ENCODE measurements around the gene INPP5A.

The INPP5A gene

DNA sequence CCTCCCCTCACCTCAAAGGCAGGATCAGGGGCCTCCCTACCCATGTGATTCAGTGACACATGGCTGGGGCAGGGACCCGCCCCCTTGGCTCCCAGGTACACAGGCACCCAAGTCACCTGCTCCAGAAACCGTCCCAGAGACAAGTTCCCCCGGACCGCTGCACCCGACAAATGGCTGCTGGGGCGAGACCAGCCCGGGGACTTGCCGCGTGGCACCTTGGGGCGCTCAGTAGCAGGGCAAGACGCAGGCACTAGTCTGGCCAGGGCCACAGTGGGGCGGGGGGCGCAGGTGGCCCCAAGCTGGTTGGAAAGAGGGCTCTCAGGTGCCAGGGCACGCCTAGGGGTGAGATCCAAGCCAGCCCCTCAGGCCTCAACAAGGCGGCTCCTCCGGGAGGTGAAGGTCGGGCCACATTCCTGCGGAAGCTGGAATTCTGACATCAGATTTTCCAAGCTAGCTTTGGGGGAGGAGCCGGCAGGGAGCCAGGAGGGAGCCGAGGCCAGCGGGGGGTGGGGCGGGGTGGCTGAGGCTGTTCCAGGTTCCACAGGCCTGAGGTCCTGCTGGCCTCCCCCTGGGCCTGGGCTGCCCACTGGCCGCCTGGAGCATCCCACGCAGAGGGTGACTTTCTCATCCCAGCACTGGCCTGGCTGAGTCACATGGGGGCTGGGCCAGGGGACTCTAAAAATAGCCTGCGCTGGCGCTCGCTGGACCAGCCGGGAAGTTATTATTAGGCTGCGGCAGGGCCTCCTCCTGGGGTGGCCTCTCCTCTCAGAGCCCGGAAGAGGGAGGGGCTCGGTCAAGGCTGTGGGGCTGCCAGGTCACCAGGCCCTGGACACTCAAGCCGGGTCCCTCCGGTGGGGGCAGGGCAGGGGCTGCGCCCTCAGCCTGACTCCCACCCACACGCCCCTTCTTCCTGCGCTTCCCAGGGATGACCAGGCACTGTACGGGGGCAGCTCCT, 20.5 kb upstream of the INPP5A start:
- no peak overlapping the region for H4K8ac ChIP-seq (ENCODE audit: low read depth, low read length)
- no CpG with 5 or more reads among the region's 37 CpGs for WGBS (ENCODE audit: extremely low coverage, insufficient coverage, low lambda C conversion rate)
- no peak overlapping the region for H2BK120ac ChIP-seq (ENCODE audit: low read depth, low read length)
- peak; percentile 97 for DNase-seq
- H3K9ac ChIP-seq (ENCODE audit: low read length) = peak overlapping the region; percentile 29
- H3K79me2 ChIP-seq (ENCODE audit: control insufficient read depth, insufficient read depth, low read length) = no peaks in the 10 kb centered on the region
- H3K4me3 ChIP-seq (ENCODE audit: low read length) = no peak overlapping the region
- H2BK5ac ChIP-seq (ENCODE audit: low read length) = no peak overlapping the region
- H3K27me3 ChIP-seq (ENCODE audit: insufficient read depth, low read length, poor library complexity) = no peaks in the 10 kb centered on the region
- no peak overlapping the region for H3K4ac ChIP-seq (ENCODE audit: low read depth, low read length)
- no peak overlapping the region for H2BK15ac ChIP-seq (replicated peaks; ENCODE audit: low read depth)
- H3K27ac ChIP-seq (ENCODE audit: low read depth, low read length) = no peak overlapping the region
- peak overlapping the region; percentile 72 for H3K56ac ChIP-seq (ENCODE audit: low read length)
- H3K18ac ChIP-seq (ENCODE audit: low read length) = peak overlapping the region; percentile 29
- H3K79me1 ChIP-seq (ENCODE audit: low read length) = no peaks in the 10 kb centered on the region
- H2AK5ac ChIP-seq (ENCODE audit: low read length) = no peak overlapping the region
- no peaks in the 10 kb centered on the region for H3K36me3 ChIP-seq (ENCODE audit: control insufficient read depth, insufficient read depth, low read length)
- peaks cover 8% of the 10 kb centered on the region for H3K4me1 ChIP-seq (ENCODE audit: control insufficient read depth, low read depth, low read length)
- peak overlapping the region; percentile 46 for H3K4me2 ChIP-seq (ENCODE audit: low read length)
- H4K5ac ChIP-seq (ENCODE audit: low read length) = no peak overlapping the region
- H3K23ac ChIP-seq (ENCODE audit: low read length) = peak overlapping the region; percentile 97

DNA sequence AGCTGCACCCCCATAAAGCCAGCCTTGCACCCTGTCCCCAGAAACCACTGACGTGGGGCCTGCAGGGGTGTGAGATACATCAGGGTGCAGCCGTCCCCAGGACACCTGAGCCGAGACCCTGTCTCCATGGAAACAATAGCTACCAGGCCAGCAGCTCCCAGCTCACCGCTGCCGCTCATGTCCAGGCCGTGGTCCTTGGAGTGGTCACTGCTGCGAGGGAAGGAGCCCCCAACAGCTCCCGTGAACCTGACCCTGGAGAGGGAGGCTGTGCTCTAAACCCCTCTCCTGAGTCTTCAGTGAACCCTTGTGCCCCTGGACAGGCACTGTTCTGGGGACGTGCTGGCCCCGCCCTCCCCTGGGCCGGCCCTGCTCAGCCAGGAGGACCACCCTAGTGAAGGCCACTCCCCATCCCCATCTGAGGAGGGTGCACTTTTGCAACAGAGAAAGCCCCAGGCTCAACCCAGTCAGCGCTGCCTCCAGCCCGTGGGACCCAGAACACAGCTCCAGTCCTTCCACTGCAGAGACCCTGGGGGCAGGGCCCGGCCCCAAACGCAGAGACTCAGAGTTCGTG, 19.6 kb upstream of the INPP5A start:
- Histone ChIP-seq H3K56ac (ENCODE audit: low read length) (peak overlapping the region; percentile 57), H3K4me2 (ENCODE audit: low read length) (peak overlapping the region; percentile 79), H2BK15ac (replicated peaks; ENCODE audit: low read depth) (no peak overlapping the region), H2BK120ac (ENCODE audit: low read depth, low read length) (no peak overlapping the region), H3K18ac (ENCODE audit: low read length) (peak overlapping the region; percentile 29), H4K5ac (ENCODE audit: low read length) (no peak overlapping the region), H3K4me3 (ENCODE audit: low read length) (no peak overlapping the region), H2AK5ac (ENCODE audit: low read length) (no peak overlapping the region), H3K4me1 (ENCODE audit: control insufficient read depth, low read depth, low read length) (peaks cover 8% of the 10 kb centered on the region), H3K79me2 (ENCODE audit: control insufficient read depth, insufficient read depth, low read length) (no peaks in the 10 kb centered on the region), H3K9ac (ENCODE audit: low read length) (no peak overlapping the region), H4K8ac (ENCODE audit: low read depth, low read length) (no peak overlapping the region), H2BK5ac (ENCODE audit: low read length) (no peak overlapping the region), H3K27ac (ENCODE audit: low read depth, low read length) (no peak overlapping the region), H3K4ac (ENCODE audit: low read depth, low read length) (no peak overlapping the region), H3K36me3 (ENCODE audit: control insufficient read depth, insufficient read depth, low read length) (no peaks in the 10 kb centered on the region), H3K23ac (ENCODE audit: low read length) (no peak overlapping the region), H3K27me3 (ENCODE audit: insufficient read depth, low read length, poor library complexity) (no peaks in the 10 kb centered on the region), H3K79me1 (ENCODE audit: low read length) (no peaks in the 10 kb centered on the region)
- DNase-seq = peak; percentile 45
- no CpG with 5 or more reads among the region's 16 CpGs for WGBS (ENCODE audit: extremely low coverage, insufficient coverage, low lambda C conversion rate)

DNA sequence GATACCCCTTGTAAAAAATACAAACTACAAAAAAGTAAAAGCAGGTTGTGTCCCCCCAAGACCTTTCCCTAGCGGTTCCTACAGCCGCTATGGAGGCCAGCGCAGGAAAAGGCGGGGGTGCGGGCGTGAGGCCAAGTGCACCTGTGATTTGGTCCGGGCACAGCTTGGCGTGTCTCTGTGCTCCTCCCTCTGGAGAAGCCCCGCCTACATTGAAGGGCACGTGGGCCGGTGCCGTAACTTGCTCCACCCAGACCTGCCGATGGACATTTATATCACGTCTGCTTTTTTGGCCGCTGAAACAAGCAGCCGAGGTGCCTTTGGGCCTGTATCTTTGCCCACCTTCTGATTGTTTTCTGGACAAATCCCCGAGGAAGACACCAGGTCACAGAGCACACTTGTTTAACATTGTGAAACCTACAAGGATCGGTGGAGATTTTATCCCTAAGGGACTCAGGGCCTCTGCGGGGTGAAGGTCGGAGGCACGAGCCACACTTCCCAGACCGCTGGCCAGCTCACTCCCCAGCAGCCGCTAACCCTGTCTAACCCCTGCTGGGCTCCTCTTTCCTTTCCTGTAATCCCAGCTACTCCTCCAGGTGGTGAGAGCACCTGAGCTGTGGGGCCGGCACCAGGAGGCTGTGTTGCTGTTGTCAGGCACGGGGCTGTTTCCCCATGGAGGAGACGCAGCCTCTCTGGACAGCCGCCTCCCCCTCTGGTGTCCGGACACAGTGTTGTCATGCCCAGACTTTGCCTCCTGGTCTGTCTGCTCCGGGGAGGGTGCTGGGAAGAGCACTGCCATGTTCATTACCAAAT, 18.8 kb upstream of the INPP5A start:
- Histone ChIP-seq H3K4ac (ENCODE audit: low read depth, low read length) (no peak overlapping the region), H3K4me2 (ENCODE audit: low read length) (peak overlapping the region; percentile 79), H3K79me2 (ENCODE audit: control insufficient read depth, insufficient read depth, low read length) (no peaks in the 10 kb centered on the region), H3K79me1 (ENCODE audit: low read length) (no peaks in the 10 kb centered on the region), H3K56ac (ENCODE audit: low read length) (peak overlapping the region; percentile 65), H3K27ac (ENCODE audit: low read depth, low read length) (no peak overlapping the region), H3K4me3 (ENCODE audit: low read length) (peak overlapping the region; percentile 33), H3K27me3 (ENCODE audit: insufficient read depth, low read length, poor library complexity) (no peaks in the 10 kb centered on the region), H3K36me3 (ENCODE audit: control insufficient read depth, insufficient read depth, low read length) (no peaks in the 10 kb centered on the region), H2BK120ac (ENCODE audit: low read depth, low read length) (no peak overlapping the region), H4K8ac (ENCODE audit: low read depth, low read length) (no peak overlapping the region), H3K4me1 (ENCODE audit: control insufficient read depth, low read depth, low read length) (peaks cover 8% of the 10 kb centered on the region), H3K18ac (ENCODE audit: low read length) (no peak overlapping the region), H2BK5ac (ENCODE audit: low read length) (no peak overlapping the region), H2BK15ac (replicated peaks; ENCODE audit: low read depth) (no peak overlapping the region), H3K23ac (ENCODE audit: low read length) (no peak overlapping the region), H2AK5ac (ENCODE audit: low read length) (no peak overlapping the region), H3K9ac (ENCODE audit: low read length) (peak overlapping the region; percentile 57), H4K5ac (ENCODE audit: low read length) (no peak overlapping the region)
- DNase-seq = peak; percentile 90
- no CpG with 5 or more reads among the region's 29 CpGs for WGBS (ENCODE audit: extremely low coverage, insufficient coverage, low lambda C conversion rate)

DNA sequence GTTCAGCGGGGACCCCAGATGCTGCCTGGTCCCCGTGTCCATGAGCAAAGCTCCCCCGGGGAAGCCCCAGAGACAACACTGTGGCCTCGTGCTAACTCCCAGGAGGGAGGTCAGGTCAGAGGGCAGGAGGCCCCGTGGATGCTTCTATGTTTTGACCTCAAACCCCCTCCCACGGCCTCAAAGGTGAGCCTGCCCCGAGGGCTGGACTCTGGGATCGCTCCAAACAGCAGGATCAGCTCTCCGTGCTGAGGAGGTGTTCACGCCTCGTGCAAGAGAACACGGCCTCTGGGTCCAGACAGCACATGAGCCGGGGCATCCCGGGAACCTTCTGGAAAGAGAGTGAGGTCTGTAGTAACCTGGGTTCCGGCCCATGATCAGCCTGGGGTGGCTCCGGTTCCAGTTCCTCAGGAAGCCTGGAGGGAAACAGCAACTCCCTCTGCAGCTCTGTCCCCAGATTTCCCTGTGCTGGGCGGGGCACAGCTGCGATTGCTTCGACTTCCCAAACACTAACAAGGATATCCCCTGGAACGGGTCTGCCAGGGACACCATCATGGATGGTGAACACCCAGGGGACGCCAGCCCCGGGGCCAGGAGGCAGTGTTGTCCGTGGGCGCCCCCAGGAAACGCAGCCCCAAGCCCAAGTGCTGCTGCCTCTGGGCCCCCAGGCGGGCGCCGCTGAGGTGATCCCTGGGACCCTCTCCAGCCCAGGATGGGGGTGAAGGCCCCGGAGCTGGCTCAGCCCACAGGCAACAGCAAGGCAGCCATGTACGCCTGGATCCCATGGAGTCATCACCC, 18.0 kb upstream of the INPP5A start:
- Histone ChIP-seq H3K4me3 (ENCODE audit: low read length) (no peak overlapping the region), H3K79me1 (ENCODE audit: low read length) (no peaks in the 10 kb centered on the region), H3K4me2 (ENCODE audit: low read length) (peak overlapping the region; percentile 79), H4K5ac (ENCODE audit: low read length) (no peak overlapping the region), H3K4ac (ENCODE audit: low read depth, low read length) (no peak overlapping the region), H3K4me1 (ENCODE audit: control insufficient read depth, low read depth, low read length) (peaks cover 8% of the 10 kb centered on the region), H3K56ac (ENCODE audit: low read length) (peak overlapping the region; percentile 65), H3K79me2 (ENCODE audit: control insufficient read depth, insufficient read depth, low read length) (no peaks in the 10 kb centered on the region), H4K8ac (ENCODE audit: low read depth, low read length) (no peak overlapping the region), H2BK5ac (ENCODE audit: low read length) (no peak overlapping the region), H3K36me3 (ENCODE audit: control insufficient read depth, insufficient read depth, low read length) (no peaks in the 10 kb centered on the region), H2AK5ac (ENCODE audit: low read length) (no peak overlapping the region), H3K18ac (ENCODE audit: low read length) (no peak overlapping the region), H3K27me3 (ENCODE audit: insufficient read depth, low read length, poor library complexity) (no peaks in the 10 kb centered on the region), H2BK15ac (replicated peaks; ENCODE audit: low read depth) (no peak overlapping the region), H2BK120ac (ENCODE audit: low read depth, low read length) (no peak overlapping the region), H3K27ac (ENCODE audit: low read depth, low read length) (no peak overlapping the region), H3K23ac (ENCODE audit: low read length) (no peak overlapping the region), H3K9ac (ENCODE audit: low read length) (peak overlapping the region; percentile 57)
- WGBS (ENCODE audit: extremely low coverage, insufficient coverage, low lambda C conversion rate) = no CpG with 5 or more reads among the region's 30 CpGs
- DNase-seq = peak; percentile 14

DNA sequence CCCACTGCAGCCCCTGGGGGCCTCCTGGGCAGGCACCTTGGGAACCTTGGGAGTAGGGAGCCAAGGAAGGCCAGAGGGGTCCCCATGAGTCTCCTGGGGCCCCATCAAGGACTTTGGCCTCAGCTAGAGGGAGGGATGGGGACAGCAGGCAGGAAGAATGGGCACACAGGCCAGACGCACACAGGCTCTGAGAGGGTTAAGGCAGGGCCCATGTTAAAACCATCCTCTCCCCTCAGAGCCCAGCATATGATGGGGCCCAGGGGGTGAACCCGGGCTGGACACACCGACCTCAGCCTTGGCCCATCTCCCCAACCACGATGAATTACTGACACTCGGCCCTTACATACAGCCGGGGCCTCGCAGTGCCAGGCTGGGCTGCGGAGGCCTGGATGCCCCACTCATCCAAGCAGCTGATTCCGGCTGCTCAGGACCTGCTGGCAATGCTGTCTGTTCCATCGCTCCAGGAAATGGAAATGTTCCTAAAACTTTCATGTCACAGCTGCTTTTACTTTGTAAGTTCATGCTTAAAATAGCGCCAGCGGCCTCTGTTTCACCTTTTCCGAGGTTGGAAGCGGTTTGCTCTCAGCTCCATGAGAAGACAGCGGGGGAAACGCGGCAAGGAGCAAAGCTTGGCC, 17.3 kb upstream of the INPP5A start:
- no peak overlapping the region for H2BK5ac ChIP-seq (ENCODE audit: low read length)
- no peak overlapping the region for H3K27ac ChIP-seq (ENCODE audit: low read depth, low read length)
- H3K27me3 ChIP-seq (ENCODE audit: insufficient read depth, low read length, poor library complexity) = no peaks in the 10 kb centered on the region
- H3K4me1 ChIP-seq (ENCODE audit: control insufficient read depth, low read depth, low read length) = peaks cover 8% of the 10 kb centered on the region
- DNase-seq = no peak
- no peak overlapping the region for H2AK5ac ChIP-seq (ENCODE audit: low read length)
- H3K4ac ChIP-seq (ENCODE audit: low read depth, low read length) = no peak overlapping the region
- H3K9ac ChIP-seq (ENCODE audit: low read length) = no peak overlapping the region
- H3K36me3 ChIP-seq (ENCODE audit: control insufficient read depth, insufficient read depth, low read length) = no peaks in the 10 kb centered on the region
- no peak overlapping the region for H2BK15ac ChIP-seq (replicated peaks; ENCODE audit: low read depth)
- no peak overlapping the region for H4K8ac ChIP-seq (ENCODE audit: low read depth, low read length)
- H3K79me1 ChIP-seq (ENCODE audit: low read length) = no peaks in the 10 kb centered on the region
- no peak overlapping the region for H4K5ac ChIP-seq (ENCODE audit: low read length)
- no peak overlapping the region for H2BK120ac ChIP-seq (ENCODE audit: low read depth, low read length)
- no peak overlapping the region for H3K23ac ChIP-seq (ENCODE audit: low read length)
- H3K18ac ChIP-seq (ENCODE audit: low read length) = no peak overlapping the region
- H3K79me2 ChIP-seq (ENCODE audit: control insufficient read depth, insufficient read depth, low read length) = no peaks in the 10 kb centered on the region
- no peak overlapping the region for H3K4me2 ChIP-seq (ENCODE audit: low read length)
- no peak overlapping the region for H3K56ac ChIP-seq (ENCODE audit: low read length)
- WGBS (ENCODE audit: extremely low coverage, insufficient coverage, low lambda C conversion rate) = no CpG with 5 or more reads among the region's 17 CpGs
- no peak overlapping the region for H3K4me3 ChIP-seq (ENCODE audit: low read length)

Measured in mesendoderm (in vitro differentiated cells).